Mesendoderm (in vitro differentiated cells): ENCODE data around the gene ARMC5.

Experiments used
- DNase-seq: peaks from one replicate; pipeline ENCODE4 v3.0.0; 2013
- H2AK5ac ChIP-seq: 2 replicates; pipeline ENCODE4 v1.6.1; 2013; ENCODE audit warnings: low read length, inconsistent platforms
- H2BK120ac ChIP-seq: 2 replicates; pipeline ENCODE4 v1.6.1; 2013; ENCODE audit warnings: low read depth, mild to moderate bottlenecking, low read length, moderate library complexity, mixed read lengths
- H2BK15ac ChIP-seq: replicated peaks from 2 replicates; pipeline ENCODE4 v1.6.1; 2013; ENCODE audit warnings: low read depth, mild to moderate bottlenecking, moderate library complexity
- H2BK5ac ChIP-seq: 2 replicates; pipeline ENCODE4 v1.6.1; 2013; ENCODE audit warnings: low read length, inconsistent platforms
- H3K18ac ChIP-seq: 2 replicates; pipeline ENCODE4 v1.6.1; 2013; ENCODE audit warnings: mild to moderate bottlenecking, low read length, mixed read lengths
- H3K23ac ChIP-seq: one replicate; pipeline ENCODE4 v1.6.1; 2013; ENCODE audit warnings: low read length
- H3K27ac ChIP-seq: 2 replicates; pipeline ENCODE4 v1.5.1; 2013; ENCODE audit warnings: low read depth, mild to moderate bottlenecking, inconsistent platforms, low read length, moderate library complexity
- H3K27me3 ChIP-seq: 2 replicates; pipeline ENCODE4 v1.6.1; 2013; ENCODE audit warnings: low read length, control low read depth, mild to moderate bottlenecking, inconsistent platforms; ENCODE audit not compliant: insufficient read depth, poor library complexity
- H3K36me3 ChIP-seq: 2 replicates; pipeline ENCODE4 v1.6.1; 2013; ENCODE audit warnings: low read length, inconsistent platforms; ENCODE audit not compliant: control insufficient read depth, insufficient read depth
- H3K4ac ChIP-seq: one replicate; pipeline ENCODE4 v1.6.1; 2013; ENCODE audit warnings: low read depth, mild to moderate bottlenecking, low read length, moderate library complexity
- H3K4me1 ChIP-seq: 2 replicates; pipeline ENCODE4 v1.6.1; 2013; ENCODE audit warnings: low read depth, low read length, inconsistent platforms; ENCODE audit not compliant: control insufficient read depth
- H3K4me2 ChIP-seq: 2 replicates; pipeline ENCODE4 v1.6.1; 2013; ENCODE audit warnings: low read length
- H3K4me3 ChIP-seq: 2 replicates; pipeline ENCODE4 v1.5.1; 2013; ENCODE audit warnings: mild to moderate bottlenecking, low read length
- H3K56ac ChIP-seq: one replicate; pipeline ENCODE4 v1.6.1; 2013; ENCODE audit warnings: low read length
- H3K79me1 ChIP-seq: 2 replicates; pipeline ENCODE4 v1.6.1; 2013; ENCODE audit warnings: low read length, inconsistent platforms
- H3K79me2 ChIP-seq: 2 replicates; pipeline ENCODE4 v1.6.1; 2013; ENCODE audit warnings: mild to moderate bottlenecking, low read length; ENCODE audit not compliant: control insufficient read depth, insufficient read depth
- H3K9ac ChIP-seq: 2 replicates; pipeline ENCODE4 v1.6.1; 2013; ENCODE audit warnings: low read length, inconsistent platforms
- H4K5ac ChIP-seq: one replicate; pipeline ENCODE4 v1.6.1; 2013; ENCODE audit warnings: low read length
- H4K8ac ChIP-seq: one replicate; pipeline ENCODE4 v1.6.1; 2013; ENCODE audit warnings: low read depth, mild to moderate bottlenecking, control low read depth, low read length, moderate library complexity
- WGBS: extraction: QIAGEN DNeasy Blood & Tissue Kit; methylation state at CpG from one replicate; pipeline ENCODE4 v1.1.7; 2013; ENCODE audit warnings: low lambda C conversion rate, missing lambda C conversion rate; ENCODE audit not compliant: insufficient coverage; ENCODE audit errors: extremely low coverage; 5-methylcytosine and 5-hydroxymethylcytosine counted together

The ARMC5 gene

DNA sequence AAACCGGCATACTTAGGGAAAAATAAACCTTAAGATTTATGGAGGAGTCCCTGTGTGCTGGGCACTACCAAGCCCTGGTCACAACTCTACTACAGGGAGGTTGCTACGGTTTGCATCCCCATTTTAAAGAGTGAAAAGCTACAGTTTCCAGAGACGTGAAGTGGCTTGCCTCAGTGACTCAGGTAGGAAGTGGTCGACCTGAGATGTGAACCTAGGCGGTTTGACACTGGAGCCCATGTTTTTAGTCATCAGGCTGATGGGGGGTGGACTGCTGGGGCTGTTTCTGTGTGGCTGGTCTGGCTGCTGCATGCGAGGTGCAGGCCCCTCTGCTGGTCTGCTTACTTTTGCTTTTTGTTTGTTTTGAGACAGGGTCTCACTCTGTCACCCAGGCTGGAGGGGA, 37.7 kb upstream of the ARMC5 start:
- no peak overlapping the region for H2BK120ac ChIP-seq
- H3K56ac ChIP-seq, result no peak overlapping the region
- H3K79me2 ChIP-seq, result no peaks in the 10 kb centered on the region
- no peak overlapping the region for H3K18ac ChIP-seq
- H3K4me2 ChIP-seq, result no peak overlapping the region
- H2BK5ac ChIP-seq, result no peak overlapping the region
- no peak overlapping the region for H4K5ac ChIP-seq
- no peaks in the 10 kb centered on the region for H3K4me1 ChIP-seq
- H3K27me3 ChIP-seq, result no peaks in the 10 kb centered on the region
- H3K4ac ChIP-seq, result no peak overlapping the region
- H3K27ac ChIP-seq, result no peak overlapping the region
- no peak overlapping the region for H2AK5ac ChIP-seq
- no peak overlapping the region for H3K9ac ChIP-seq
- no peak overlapping the region for H3K23ac ChIP-seq
- no CpG with 5 or more reads among the region's 6 CpGs for WGBS
- no peak overlapping the region for H3K4me3 ChIP-seq
- H2BK15ac ChIP-seq, result no peak overlapping the region
- H3K36me3 ChIP-seq, result no peaks in the 10 kb centered on the region
- H4K8ac ChIP-seq, result no peak overlapping the region
- H3K79me1 ChIP-seq, result no peaks in the 10 kb centered on the region
- no peak for DNase-seq

DNA sequence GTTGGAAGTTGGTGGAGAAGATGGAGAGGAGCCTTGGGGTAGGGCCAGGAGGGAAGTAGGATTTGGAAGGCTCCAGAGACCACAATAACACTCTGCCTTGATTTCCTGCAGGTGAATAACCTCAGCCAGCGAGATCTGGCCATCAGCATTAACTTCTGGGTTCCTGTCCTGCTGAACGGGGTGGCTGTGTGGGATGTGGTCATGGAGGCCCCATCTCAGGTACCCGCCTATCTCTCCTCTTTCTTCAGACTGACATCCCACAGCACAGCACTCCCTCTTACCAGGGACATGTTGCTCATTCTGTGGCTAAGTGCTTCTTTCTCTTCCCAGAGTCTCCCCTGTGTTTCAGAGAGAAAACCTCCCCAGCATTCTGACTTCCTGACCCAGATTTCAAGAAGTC, 36.1 kb upstream of the ARMC5 start:
- no peak overlapping the region for H3K9ac ChIP-seq
- H3K4me2 ChIP-seq, result no peak overlapping the region
- H2BK5ac ChIP-seq, result no peak overlapping the region
- no peak overlapping the region for H3K18ac ChIP-seq
- no peaks in the 10 kb centered on the region for H3K36me3 ChIP-seq
- H3K4me1 ChIP-seq, result no peaks in the 10 kb centered on the region
- no peak overlapping the region for H2BK120ac ChIP-seq
- no peaks in the 10 kb centered on the region for H3K79me1 ChIP-seq
- no peak overlapping the region for H3K23ac ChIP-seq
- no peak overlapping the region for H3K4ac ChIP-seq
- no peak overlapping the region for H4K8ac ChIP-seq
- H3K27ac ChIP-seq, result no peak overlapping the region
- no peak overlapping the region for H2AK5ac ChIP-seq
- H2BK15ac ChIP-seq, result no peak overlapping the region
- H3K79me2 ChIP-seq, result no peaks in the 10 kb centered on the region
- no CpG with 5 or more reads among the region's 3 CpGs for WGBS
- peaks cover 3% of the 10 kb centered on the region for H3K27me3 ChIP-seq
- no peak overlapping the region for H4K5ac ChIP-seq
- no peak overlapping the region for H3K4me3 ChIP-seq
- no peak overlapping the region for H3K56ac ChIP-seq
- no peak for DNase-seq

DNA sequence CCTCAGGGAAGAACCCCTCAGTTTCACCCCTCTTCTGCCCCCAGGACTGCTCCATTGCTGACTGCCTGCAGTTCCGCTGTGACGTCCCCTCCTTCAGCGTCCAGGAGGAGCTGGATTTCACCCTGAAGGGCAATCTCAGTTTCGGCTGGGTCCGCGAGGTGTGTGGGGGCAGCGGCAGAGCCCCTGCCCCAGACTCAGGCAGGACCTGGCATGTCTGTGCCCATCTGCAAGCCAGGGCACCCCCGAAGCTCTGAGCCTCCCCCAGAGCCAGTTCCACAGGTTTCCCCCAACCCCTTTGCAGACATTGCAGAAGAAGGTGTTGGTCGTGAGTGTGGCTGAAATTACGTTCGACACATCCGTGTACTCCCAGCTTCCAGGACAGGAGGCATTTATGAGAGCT, 35.5 kb upstream of the ARMC5 start:
- Histone ChIP-seq H4K8ac (no peak overlapping the region), H3K4ac (no peak overlapping the region), H3K79me1 (no peaks in the 10 kb centered on the region), H3K79me2 (no peaks in the 10 kb centered on the region), H3K4me2 (no peak overlapping the region), H3K36me3 (no peaks in the 10 kb centered on the region), H4K5ac (no peak overlapping the region), H3K23ac (no peak overlapping the region), H2AK5ac (no peak overlapping the region), H2BK120ac (no peak overlapping the region), H3K18ac (no peak overlapping the region), H2BK15ac (no peak overlapping the region), H3K27me3 (peaks cover 5% of the 10 kb centered on the region), H3K4me3 (no peak overlapping the region), H3K9ac (no peak overlapping the region), H3K56ac (no peak overlapping the region), H3K4me1 (no peaks in the 10 kb centered on the region), H2BK5ac (no peak overlapping the region), H3K27ac (no peak overlapping the region)
- DNase-seq, result no peak
- no CpG with 5 or more reads among the region's 12 CpGs for WGBS

DNA sequence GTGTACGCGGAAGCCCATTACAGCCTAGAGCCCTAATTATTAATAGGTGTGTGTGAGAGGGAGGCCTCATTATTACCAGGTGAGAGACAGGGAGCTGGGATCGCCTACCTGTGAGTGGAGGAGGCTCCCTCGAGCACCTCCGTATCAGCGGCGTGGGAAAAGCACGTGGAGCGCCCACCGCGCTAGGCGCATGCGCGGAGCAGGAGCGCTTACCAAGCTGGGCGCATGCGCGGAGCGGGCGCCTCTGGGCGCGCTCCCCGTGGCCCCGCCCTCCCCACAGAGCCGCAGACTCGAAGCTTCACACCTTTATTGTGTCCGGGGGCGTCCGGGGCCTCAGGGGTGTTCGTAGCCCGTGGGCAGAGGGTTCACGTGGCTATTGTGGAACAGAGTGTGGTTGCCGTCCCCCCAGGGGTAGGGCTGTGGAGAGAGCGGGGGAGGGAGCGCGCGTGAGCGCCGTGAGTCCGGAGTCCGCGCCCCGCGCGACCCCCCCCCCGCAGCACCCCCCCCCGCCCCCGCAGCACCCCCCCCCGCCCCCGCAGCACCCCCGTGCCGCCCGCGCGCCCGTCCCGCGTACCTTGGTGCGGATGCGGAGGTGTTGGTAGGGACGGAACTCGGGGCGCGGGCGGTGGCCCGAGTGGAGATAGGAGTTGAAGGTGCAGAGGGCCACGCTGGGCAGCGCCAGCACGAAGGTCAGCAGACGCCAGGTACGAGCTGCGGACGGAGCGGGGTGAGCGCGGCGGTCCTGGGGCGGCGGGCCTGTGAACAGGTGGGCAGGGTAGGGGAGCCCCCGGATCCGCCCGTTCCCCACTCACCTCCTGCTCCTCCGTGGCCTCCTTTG, 31.6 kb upstream of the ARMC5 start:
- no peak overlapping the region for H4K5ac ChIP-seq
- H3K4ac ChIP-seq, result peak overlapping the region; percentile 1
- H3K27ac ChIP-seq, result no peak overlapping the region
- H3K4me3 ChIP-seq, result no peak overlapping the region
- H4K8ac ChIP-seq, result no peak overlapping the region
- no peak overlapping the region for H2BK5ac ChIP-seq
- H3K79me2 ChIP-seq, result no peaks in the 10 kb centered on the region
- no peak overlapping the region for H3K9ac ChIP-seq
- H3K27me3 ChIP-seq, result peaks cover 5% of the 10 kb centered on the region
- H3K79me1 ChIP-seq, result no peaks in the 10 kb centered on the region
- no peak overlapping the region for H3K4me2 ChIP-seq
- no peak for DNase-seq
- H3K56ac ChIP-seq, result no peak overlapping the region
- no peak overlapping the region for H2AK5ac ChIP-seq
- H3K4me1 ChIP-seq, result no peaks in the 10 kb centered on the region
- no peak overlapping the region for H3K18ac ChIP-seq
- H3K23ac ChIP-seq, result no peak overlapping the region
- no peaks in the 10 kb centered on the region for H3K36me3 ChIP-seq
- WGBS, result no CpG with 5 or more reads among the region's 83 CpGs
- H2BK120ac ChIP-seq, result no peak overlapping the region
- no peak overlapping the region for H2BK15ac ChIP-seq

DNA sequence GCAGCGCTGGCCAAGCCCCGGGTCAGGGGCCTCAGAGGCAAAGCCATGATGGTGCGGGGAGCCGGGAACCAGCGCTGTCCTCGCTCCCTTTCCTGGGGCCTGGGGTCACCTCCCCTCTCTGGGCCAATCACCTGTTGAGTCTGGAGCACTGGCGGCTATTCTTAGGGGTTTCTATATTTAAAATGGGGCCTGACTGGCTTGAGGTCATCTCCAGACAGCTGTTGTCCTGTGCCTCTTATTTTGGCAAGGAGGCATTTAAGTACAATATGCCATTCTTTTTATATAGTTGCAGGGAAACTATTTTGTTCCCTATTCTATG, 31.1 kb upstream of the ARMC5 start, which contains the start of gene COX6A2:
Gene COX6A2 (minus strand): TSS at position 82 of the 319 bp plus-strand sequence. CDS start 35 bp downstream, at position 47.
- Histone ChIP-seq H3K36me3 (no peaks in the 10 kb centered on the region), H3K27ac (no peak within 1 kb of the TSS), H3K4me3 (no peak within 1 kb of the TSS), H3K79me1 (no peaks in the 10 kb centered on the region), H2BK5ac (no peak within 1 kb of the TSS), H2AK5ac (no peak within 1 kb of the TSS), H3K79me2 (no peaks in the 10 kb centered on the region), H3K56ac (no peak within 1 kb of the TSS), H4K5ac (no peak within 1 kb of the TSS), H3K4ac (peak within 1 kb of the TSS; percentile 1), H3K23ac (no peak within 1 kb of the TSS), H3K4me1 (no peaks in the 10 kb centered on the region), H3K4me2 (no peak within 1 kb of the TSS), H4K8ac (no peak within 1 kb of the TSS), H3K9ac (no peak within 1 kb of the TSS), H2BK120ac (no peak within 1 kb of the TSS), H3K18ac (no peak within 1 kb of the TSS), H2BK15ac (no peak within 1 kb of the TSS), H3K27me3 (peaks cover 5% of the 10 kb centered on the region)
- no CpG with 5 or more reads among the region's 7 CpGs for WGBS
- DNase-seq, result no peak
